ENCODE measurements around the gene GPA33. TPM values are rescaled to one million over a fixed set of nuclear protein-coding genes. Genes with fewer than 3 reads are reported as not detected.

GPA33 gene
- total RNA-seq, 4 donors from 2014 or later = 0.10 TPM; not detected in 3

DNA sequence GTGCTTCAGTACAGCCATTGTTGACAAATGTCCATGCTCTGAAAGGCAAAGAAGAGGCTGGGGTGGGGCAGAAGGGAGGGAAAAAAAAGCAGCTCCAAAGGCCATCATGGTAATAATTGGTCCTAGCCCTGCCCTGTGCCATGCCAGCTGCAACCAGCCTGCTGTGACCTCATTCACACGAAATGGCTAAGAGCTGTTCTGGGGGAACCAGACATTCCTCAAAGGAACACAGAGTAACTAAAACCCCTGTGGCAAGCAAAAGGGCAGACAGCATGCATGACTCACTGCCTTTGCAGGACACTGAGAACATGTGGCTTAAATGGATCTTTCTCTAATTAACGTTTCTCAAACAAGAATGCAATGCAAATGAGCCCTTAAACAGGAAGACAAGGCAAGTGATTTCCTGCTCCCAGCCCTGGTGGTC lies 46.0 kb upstream of the GPA33 start:
- whole genome bisulfite sequencing, 2 donors = 20 to 38% methylated on average over 2 of the region's 2 CpGs
- intact Hi-C loops (cut with DNase I; ENCODE audit: low total_unique reads) = no loop called here
- no peak for DNase-seq (ENCODE audit: low spot score in 2 of 2)
- no peak overlapping the region for H3K4me3 ChIP-seq (ENCODE audit: low read depth, poor library complexity, severe bottlenecking)
- TF ChIP-seq CTCF (IDR thresholded peaks at IDR 0.05) (no peak), POLR2A (IDR thresholded peaks at IDR 0.05) (no peak)

GRCh38 chr1:167135281-167135840 lies 45.2 kb upstream of the GPA33 start:
- WGBS, 2 donors = 76 to 83% methylated on average over 4 of the region's 4 CpGs
- no peak for DNase-seq (ENCODE audit: low spot score in 2 of 2)
- H3K4me3 ChIP-seq (ENCODE audit: low read depth, poor library complexity, severe bottlenecking) = no peak overlapping the region
- no peak for TF ChIP-seq CTCF (IDR thresholded peaks at IDR 0.05)
- no peak for TF ChIP-seq POLR2A (IDR thresholded peaks at IDR 0.05)
- intact Hi-C loops (cut with DNase I; ENCODE audit: low total_unique reads) = no loop called here

DNA sequence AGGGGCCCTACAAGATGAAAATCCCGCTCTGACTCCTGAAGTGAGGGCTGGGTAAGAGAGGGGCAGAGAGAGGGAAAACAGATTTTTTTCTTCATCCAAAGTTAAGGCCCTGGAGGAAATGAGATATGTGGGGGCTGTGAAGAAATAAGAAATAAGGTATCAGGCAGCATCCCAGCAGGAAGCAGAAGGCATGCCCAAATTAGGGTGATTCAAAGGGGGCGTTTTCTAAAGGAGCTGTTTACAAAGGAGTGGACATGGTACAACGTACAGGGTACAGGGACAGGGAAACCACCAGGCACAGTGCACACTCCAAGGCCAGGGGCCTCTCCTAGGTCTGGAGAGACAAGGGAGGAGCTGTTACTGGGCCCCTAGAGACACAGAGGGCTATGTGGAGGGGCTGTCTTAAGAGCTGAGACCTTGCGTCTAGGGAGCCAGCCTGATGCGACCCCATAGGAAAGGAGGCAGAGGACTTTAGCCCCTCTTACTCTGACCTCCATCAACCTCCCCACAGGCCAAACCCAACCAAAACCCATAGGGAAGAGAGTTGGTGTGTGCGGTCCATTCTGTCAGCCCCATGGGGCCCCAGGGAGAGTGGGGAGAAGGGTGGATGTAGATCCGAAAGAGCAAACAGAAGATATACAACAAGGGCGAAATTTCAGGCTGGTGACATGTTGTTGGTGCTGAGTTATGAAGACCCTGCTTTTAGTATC lies 42.3 kb upstream of the GPA33 start:
- 82 to 85% methylated on average over 8 of the region's 8 CpGs for WGBS, 2 donors
- no peak for TF ChIP-seq CTCF (IDR thresholded peaks at IDR 0.05)
- TF ChIP-seq POLR2A (IDR thresholded peaks at IDR 0.05) = no peak
- intact Hi-C loops (cut with DNase I; ENCODE audit: low total_unique reads) = no loop called here
- no peak for DNase-seq (ENCODE audit: low spot score in 2 of 2)
- no peak overlapping the region for H3K4me3 ChIP-seq (ENCODE audit: low read depth, poor library complexity, severe bottlenecking)

GRCh38 chr1:167130829-167131510 lies 40.8 kb upstream of the GPA33 start:
- DNase-seq (ENCODE audit: low spot score in 2 of 2) = no peak
- whole genome bisulfite sequencing, 2 donors = 75% methylated on average over 4 of the region's 4 CpGs
- H3K4me3 ChIP-seq (ENCODE audit: low read depth, poor library complexity, severe bottlenecking) = no peak overlapping the region
- TF ChIP-seq POLR2A (IDR thresholded peaks at IDR 0.05) (no peak), CTCF (IDR thresholded peaks at IDR 0.05) (no peak)
- intact Hi-C loops (cut with DNase I; ENCODE audit: low total_unique reads) = no loop called here

GRCh38 chr1:167128261-167129227 lies 38.4 kb upstream of the GPA33 start:
- TF ChIP-seq POLR2A (IDR thresholded peaks at IDR 0.05) (no peak), CTCF (IDR thresholded peaks at IDR 0.05) (no peak)
- intact Hi-C loops (cut with DNase I; ENCODE audit: low total_unique reads) = no loop called here
- DNase-seq (ENCODE audit: low spot score in 2 of 2) = no peak
- H3K4me3 ChIP-seq (ENCODE audit: low read depth, poor library complexity, severe bottlenecking) = no peak overlapping the region
- 77 to 81% methylated on average over 17 of the region's 17 CpGs for WGBS, 2 donors
